ENCODE measurements around the gene CERT1. TPM values are rescaled to one million over a fixed set of nuclear protein-coding genes. Genes with fewer than 3 reads are reported as not detected.

The CERT1 gene
- total RNA-seq, 1 donor from 2014 or later = 34.5 TPM

DNA sequence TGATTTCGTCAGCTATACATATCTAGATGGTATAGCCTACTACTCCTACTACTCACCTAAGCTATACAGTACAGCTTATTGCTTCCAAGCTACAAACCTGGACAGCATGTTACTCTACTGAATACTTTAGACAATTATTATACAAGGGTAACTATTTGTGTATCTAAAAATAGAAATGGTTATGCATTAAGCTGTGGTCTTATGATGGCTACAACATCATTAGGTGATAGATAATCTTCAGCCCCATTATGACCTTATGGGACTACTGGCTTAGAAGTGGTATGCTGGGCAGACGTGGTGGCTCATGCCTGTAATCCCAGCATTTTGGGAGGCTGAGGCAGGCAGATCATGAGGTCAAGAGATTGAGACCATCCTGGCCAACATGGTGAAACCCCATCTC is 40.2 kb downstream of the CERT1 start:
- no peak for DNase-seq

DNA sequence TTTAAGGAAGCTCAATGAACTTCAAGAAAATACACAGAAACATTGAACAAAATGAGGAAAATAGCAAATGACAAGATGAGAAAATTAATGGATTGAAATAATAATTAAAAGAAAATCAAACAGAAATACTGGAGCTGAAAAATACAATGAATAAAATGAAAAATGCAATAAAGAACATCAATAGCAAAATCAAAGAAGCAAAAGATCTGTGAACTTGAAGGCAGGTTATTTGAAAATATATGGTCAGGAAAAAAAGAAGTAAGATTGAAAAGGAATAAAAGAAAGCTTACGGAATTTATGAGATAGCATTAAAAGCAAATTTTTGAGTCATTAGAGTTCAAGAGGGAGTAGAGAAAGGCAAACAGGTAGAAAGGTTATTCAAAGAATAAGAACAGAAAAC is 42.4 kb downstream of the CERT1 start:
- no peak for DNase-seq

DNA sequence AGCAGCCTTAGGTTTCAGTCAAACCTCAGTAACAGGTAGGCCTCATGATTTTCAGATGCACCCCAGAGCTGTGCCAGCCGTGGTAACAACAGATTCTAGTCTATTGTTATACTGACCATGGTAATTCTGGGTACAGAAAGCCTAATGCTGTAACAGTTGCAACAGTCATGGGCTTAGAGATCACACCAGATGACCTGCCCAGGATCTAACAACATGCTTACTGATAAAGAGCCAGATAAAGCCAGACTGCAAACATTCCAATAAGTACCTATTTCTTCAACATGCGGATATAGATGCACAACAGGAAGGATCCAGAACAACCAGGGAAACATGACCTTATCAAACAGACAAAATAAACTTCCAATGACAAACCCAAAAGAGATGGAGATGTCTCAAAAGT is 42.8 kb downstream of the CERT1 start:
- no peak for DNase-seq

DNA sequence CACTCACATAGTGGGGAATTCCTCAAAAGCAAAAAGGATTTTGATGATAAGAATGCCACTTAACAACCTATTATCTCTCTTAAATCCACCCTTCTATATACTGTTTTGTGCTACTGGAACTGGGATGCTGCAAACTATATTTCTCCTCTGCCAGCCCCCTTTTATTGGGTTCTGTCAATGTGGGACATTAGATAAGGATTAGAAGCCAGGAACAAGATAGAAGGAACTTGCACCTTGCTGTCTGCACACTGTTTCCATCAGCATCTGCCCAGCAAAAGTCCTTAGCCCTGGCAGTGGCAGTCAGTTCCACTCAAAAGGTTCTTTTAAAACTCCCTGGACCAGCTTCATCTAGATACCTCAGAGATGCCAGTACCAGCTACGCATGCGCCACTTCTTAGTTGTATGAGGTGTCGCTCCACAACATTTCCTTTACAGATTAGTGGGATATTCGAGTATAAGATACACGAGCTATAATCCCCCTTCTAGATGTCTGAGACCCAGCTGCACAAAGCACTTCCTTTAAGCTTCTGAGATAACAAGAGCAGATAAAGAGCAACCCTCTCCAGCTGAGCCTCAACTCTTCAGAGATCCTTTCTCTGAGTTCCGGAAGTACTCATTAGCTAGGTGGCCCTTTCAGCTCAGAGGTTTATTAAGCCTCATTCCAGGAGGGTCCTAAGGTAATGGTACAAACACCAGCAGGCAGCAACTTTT is 45.3 kb downstream of the CERT1 start:
- DNase-seq = no peak

DNA sequence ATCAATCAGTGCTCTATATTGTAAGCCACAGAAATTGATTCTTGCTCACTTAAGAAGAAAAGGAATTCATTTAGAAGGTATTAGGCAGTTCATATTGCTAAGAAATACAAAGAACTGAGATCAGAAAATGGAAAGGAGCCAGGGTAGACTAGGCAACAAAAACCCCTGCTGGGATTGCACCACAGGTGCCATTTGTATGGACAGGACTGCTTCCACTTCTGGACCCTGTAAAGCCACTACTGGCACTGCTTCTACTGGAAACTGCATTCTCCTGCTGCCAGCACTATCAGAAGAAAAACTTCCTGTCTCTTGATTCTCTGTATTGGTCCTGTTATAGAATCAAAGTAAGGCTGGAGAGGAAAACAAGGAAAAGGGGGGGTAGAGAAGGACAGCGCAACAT is 45.9 kb downstream of the CERT1 start:
- DNase-seq = peak; percentile 73

DNA sequence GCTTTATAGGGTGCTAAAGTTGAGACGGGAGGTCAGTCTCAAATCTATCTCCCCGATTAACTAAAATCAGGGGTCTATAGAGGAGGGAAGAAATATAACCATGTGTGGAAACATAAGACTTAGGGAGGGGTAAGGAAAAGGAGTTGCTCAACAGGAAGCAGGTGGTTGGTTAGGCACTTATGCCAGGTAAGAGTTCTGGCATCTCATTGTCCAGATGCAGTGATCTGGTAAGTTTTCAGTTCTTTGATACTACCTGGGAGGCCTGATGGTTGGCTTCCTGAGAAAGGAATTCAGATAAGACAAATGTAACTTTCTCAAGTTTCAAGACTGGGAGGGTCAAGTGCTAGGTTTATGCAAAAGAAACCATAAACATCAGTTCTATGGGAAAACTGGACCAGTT is 47.7 kb downstream of the CERT1 start:
- no peak for DNase-seq

DNA sequence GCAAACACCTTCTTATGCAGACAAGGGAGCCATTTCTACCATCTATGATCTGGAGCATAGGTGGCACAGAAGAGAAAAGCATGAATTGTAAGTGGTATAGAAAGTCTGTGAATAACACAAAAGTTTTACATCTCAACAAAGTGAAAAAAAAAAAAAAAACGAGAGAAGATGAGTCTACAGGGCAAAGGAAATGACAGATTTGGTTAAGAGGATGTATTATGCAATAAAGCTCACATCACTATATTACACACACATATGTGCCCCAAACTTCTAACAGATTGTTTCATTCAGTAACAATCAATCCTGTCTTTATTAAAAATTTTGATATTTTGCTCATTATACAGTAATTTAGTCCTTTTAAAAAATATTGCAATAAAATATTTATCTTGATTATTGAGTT is 49.8 kb downstream of the CERT1 start:
- DNase-seq = no peak

DNA sequence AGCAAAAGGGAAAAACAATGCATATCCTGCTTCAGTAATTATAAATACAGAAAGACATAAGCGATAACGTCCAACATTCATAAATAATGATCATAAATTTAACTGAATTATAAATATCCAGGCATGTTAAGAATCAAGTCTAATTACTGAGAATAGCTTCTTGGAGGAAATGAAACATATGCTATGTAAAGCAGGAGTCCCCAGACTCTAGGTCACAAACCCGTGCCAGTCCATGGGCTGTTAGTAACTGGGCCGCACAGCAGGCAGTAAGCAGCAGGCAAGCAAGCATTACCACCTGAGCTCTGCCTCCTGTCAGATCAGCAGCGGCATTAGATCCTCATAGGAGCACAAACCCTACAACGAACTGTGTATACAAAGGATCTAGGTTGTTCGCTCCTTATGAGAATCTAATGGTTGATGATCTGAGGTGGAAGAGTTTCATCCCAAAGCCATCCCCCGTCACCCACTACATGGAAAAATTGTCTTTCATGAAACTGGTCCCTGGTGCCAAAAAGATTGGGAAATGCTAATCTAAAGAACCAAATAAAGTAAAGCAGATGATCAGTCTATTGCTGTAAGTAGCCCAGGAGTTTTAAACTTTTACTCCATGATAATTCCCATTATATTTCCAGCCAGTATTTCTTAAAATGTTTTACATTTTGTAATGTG is 50.4 kb downstream of the CERT1 start:
- DNase-seq = no peak

DNA sequence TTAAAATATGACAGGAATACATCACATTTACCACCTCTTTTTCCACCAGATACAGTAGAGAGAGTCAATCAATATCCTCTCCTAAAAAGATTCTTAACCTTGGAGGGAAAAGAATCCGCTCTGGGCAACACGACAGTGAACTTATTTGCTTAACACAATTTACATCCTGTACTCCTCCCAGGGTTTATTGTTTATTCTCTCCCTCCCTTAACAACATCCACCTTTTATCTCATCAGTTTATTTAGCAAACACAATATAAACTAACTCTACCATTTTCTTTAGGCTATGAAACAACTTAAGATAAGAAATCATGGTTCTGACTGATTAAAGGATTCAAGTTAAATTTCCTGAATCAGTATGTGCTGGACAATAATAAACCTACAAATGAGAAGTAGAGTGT is 50.9 kb downstream of the CERT1 start:
- DNase-seq = no peak

DNA sequence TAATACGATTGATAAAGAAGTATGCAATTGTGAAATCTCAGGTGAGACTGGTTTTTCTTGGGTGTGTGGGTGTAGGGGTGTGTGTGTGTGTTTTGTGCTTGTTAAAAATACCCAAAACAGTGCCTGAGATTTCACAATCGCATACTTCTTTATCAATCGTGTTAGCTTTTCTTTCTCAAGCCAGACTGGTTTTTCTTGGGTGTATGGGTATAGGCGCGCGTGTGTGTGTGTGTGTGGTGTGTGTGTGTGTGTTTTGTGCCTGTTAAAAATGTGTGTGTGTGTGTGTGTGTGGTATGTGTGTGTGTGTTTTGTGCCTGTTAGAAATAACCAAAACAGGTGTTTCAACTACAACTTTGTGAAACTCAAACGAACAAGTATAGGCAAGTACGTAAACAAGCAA is 53.7 kb downstream of the CERT1 start:
- DNase-seq = no peak

DNA sequence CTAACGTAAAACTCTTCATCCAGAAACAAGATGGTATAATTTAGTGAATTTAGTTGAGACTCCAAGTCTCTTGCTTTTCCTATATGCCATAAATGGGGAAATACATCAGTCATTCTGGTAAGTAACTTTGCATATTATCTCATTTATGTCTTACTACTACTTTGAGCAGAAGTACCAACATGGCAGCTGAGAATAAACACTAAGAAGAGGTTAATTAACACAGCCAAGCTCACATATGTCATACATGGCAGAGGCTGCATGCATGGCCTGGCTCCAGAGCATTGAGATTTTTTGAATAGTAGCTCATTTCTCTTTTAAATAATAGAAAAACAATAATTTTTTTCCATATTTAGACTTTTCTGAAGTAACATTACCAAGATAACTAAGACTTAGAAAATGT is 54.3 kb downstream of the CERT1 start:
- DNase-seq = no peak

DNA sequence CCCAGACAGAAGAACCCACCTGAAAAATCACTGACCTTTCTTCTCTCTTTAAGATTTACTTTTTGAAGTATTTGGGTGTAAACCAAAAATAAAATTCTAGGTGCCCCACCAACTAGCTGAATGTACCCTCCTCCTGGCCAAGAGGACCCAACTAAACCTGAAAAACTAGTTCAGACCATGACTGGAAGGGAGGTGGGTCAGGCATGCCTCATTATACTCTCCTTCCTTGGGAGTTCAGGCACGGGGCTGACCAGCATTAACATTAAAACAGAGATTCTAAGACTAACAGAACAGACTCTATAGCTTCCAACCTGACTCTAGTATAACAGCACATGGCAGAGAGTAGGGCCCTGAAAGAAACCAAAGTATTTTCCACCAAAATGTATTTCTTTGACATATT is 61.4 kb downstream of the CERT1 start:
- no peak for DNase-seq

DNA sequence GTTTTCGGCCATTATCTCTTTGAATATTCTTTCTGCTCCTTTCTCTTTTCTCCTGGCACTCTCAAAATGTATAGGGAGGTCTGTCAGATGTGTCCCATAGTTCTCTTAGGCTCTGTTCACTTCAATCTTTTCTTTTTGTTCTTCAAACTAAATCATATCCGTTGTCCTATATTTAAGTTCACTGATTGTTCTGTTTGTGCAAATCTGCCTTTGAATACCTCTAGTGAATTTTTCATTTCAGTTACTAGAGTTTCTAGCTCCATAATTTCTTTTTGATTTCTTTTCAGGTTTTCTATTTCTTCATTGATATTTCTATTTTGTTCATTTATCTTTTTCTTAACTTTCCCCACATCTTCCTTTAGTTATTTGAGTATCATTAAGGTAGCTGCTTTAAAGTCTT is 65.4 kb downstream of the CERT1 start:
- no peak for DNase-seq

DNA sequence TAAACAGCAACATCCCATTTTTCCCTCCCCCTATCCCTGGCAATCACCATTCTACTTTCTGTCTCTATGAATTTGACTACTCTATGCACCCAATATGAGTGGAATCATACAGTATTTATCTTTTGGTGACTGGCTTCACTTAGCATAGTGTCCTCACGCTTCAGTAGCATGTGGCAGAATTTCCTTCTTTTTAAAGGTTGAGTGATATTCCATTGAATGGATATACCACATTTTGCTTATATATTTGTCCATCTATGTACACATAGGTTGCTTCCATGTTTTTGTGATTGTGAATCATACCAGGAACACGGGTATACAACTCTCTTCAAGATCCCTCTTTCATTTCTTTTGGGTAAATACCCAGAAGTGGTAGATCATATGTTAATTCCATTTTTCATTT is 69.9 kb downstream of the CERT1 start:
- DNase-seq = no peak

DNA sequence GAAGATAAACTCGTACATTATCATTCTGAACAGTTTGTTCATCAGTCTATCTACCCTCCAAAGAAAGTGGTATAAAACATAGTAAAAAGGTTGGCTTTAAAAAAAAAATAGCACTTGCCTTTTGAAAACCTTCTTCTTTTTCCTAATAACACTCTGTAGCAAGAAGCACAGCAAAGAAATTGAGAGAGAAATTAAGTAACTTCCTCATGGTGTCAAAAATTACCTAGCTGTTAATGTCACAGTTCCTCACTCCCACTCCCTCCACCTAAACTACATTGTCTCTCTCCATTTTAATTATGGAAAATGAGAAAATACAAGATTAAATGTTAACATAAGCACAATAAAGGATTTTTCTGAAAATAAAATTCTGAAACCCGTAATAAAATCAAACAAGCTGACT is 72.2 kb downstream of the CERT1 start:
- DNase-seq = no peak

DNA sequence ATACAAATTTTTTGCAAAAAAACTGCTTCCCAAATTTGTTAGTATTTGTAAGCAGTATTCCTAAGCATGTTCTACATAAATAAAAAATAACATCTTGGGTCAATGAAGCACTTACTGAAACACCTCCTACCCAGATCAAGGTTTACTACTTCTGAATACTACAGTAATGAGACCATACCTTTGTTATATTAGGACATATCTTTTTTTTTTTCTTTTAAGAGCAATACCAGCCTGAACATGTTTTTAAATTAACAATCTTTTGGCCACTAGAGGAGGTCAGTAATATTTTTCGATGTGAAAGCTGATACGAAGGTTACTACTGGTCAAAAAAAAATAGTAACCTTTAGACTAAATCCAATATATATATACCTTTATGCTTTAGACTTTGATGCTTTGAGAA is 72.7 kb downstream of the CERT1 start:
- no peak for DNase-seq

DNA sequence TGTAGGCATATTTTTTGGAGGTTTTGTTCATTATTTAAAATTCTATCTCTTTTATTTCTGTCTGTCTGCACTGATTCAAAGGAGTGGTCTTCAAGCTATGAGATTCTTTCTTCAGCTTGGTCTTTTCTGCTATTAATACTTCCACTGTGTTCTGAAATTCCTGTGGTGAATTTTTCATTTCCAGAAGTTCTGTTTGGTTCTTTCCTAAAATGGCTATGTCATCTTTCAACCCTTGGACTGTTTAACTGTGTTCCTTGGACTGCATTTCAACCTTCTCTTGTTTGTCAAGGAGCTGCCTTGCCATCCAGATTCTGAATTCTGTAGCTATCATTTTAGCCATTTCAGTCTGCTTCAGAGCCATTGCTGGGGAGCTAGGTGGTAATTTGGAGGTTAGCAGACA is 76.3 kb downstream of the CERT1 start:
- DNase-seq = no peak

DNA sequence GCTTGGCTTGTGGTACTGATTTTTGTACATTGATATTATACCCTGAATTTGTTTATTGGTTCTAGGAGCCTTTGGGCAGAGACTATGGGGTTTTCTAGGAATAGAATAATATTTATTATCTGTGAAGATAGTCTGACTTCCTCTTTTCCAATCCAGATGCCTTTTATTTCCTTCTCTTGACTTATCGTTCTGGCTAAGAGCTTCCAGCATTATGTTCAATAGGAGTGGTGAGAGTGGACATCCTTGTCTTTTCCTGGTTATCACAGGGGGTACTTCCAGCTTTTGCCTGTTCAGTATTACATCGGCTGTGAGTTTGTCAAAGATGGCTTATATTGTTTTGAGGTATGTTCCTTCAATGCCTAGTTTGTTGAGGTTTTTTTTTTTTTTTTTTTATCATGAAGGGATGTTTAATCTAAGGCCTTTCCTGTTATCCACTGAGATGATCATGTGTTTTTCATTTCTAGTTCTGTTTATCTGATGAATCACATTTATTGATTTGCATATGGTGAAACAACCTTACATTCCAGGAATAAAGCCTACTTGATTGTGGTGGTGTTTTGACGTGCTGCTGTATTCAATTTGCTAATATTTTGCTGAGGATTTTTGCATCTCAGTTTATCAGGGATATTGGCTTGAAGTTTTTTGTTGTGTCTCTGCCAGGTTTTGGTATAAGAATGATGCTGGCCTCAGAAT is 77.5 kb downstream of the CERT1 start:
- DNase-seq = no peak

DNA sequence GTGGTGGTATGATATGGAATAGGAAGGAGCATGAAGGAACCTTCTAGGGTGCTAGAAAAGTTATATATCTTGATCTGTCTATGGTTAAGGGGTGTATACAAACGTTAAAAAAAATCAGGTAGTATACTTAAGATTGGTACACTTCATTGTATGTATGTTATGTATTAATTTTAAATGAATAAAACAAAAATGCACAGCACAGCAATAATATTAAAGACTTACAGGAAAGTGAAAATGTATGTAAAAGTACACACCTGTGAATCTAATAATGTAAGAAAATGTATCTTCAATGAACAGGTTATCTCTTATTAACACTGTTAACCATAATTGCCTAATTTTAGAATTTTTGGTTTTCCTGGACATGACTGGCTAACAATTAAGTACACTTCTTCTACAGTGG is 97.2 kb downstream of the CERT1 start:
- no peak for DNase-seq

DNA sequence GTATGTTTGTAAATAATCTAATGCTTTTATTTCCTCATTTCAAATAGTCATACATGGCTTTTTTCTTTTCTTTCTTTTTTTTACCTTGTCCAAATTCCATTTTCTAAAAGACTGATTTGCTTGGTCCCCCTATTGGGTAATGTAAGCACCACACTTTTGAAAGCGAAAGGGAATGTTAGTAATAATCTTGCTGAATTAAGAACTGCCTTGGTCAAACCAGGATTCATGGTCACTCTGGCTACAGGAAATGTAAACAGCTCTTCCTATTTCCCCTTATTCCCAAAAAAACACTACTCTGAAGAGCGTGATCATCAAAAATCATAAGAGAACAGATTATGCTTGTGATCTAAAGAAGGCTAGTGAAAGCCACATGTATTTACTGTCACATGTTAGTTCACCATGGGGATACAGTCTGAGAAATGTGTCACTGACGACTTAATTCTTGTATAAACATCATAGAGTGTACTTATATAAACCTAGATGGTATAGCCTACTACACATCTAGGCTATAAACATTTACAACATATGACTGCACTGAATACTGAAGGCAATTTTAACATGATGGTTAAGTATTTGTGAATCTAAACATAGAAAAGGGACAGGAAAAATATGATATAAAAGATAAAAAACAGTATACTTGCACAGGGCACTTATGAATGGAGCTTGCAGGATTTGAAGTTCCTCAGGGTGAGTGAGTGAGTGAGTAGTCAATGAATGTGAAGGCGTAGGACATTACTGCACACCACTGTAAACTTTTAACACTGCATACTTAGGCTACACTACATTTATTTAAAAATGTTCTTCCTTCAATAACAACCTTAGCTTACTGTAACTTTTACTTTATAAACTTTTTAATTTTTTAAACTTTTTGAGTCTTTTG is 99.1 kb downstream of the CERT1 start:
- DNase-seq = peak; percentile 11

DNA sequence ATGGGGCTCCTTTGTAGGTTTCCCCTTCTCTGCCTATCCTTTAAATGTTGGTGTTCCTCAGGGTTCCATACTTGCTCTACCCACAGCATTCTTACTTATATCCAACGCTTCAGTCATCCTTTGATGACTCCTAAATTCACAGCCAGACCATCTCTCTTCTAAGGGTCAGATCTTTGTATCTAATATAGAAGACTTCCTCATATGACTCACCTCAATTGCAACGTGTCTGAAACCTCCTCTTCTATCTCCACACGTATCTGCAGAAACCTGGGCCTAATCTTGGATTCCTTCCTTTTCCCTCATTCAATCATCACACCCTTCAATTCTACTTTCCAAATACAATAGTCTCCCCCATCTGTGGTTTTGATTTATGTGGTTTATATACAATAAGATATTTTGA is 106.1 kb downstream of the CERT1 start:
- DNase-seq = no peak

DNA sequence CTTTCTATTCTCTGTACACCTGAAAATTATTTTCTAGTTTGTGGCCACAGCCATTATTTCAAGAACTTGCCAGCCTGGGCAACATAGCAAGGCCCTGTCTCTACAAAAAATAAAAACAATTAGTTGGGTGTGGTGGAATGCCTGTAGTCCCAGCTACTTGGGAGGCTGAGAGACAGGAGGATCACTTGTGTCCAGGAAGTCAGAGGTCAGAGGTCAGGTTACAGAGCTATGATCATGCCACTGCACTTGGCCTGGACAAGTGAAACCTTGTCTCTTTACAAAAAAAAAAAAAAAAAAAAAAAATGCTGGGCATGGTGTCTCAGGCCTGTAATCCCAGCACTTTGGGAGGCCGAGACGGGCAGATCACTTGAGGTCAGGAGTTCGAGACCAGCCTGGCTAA is 116.2 kb downstream of the CERT1 start:
- DNase-seq = peak; percentile 9

DNA sequence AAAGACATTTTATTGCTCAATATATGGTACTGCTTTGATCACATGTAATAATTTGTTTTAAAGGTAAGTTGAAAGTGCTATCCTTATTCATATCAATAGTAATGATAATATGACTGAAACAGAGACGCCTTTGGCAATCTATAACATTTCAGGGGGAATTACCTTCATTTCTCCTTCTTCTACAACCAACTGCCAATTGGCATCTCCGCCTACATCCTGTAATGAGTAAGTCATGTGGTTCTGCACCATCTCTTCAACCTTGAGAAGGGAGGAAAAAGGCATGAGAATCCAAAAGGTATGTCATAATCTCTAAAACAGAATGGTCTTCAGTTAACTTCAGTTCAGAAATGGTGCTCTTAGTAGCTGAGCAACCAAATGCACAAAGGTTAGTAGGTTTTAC is 122.0 kb downstream of the CERT1 start:
- DNase-seq = no peak

Measured in dermis blood vessel endothelial cell (primary cell).